GM19035 (cell line): ENCODE results near the gene CPB1.
"Not testable (repeated sequence)": the region's sequence is repeated elsewhere in the genome, so short reads cannot be mapped to it uniquely, and the experiment has no call there.

Experiments
- ATAC-seq: cut with Tn5 transposase; IDR thresholded peaks from one replicate; pipeline ENCODE4 v1.9.1; 2021; ENCODE audit not compliant: unreplicated experiment

CPB1 gene

DNA sequence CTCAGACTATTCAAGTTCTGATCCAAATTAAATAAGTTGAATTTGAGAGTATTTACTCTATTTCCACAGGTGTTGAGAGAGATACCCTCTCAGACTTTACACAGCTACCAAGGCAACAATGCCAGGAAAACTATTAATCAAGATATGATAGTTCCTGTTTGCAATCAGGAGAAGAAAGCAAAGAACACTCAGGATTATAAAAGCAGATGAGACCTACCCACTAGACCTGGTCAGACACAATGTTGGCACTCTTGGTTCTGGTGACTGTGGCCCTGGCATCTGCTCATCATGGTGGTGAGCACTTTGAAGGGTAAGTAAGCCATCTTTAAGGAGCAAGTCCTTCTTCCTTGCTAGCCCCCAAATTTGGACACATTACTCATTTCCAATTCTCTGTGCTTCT, at the start of gene CPB1:
Gene CPB1, plus strand, starts transcription at position 227 of the 400 bp plus-strand sequence. Its CDS starts 13 bp downstream, at position 240.
- no peak for ATAC-seq

DNA sequence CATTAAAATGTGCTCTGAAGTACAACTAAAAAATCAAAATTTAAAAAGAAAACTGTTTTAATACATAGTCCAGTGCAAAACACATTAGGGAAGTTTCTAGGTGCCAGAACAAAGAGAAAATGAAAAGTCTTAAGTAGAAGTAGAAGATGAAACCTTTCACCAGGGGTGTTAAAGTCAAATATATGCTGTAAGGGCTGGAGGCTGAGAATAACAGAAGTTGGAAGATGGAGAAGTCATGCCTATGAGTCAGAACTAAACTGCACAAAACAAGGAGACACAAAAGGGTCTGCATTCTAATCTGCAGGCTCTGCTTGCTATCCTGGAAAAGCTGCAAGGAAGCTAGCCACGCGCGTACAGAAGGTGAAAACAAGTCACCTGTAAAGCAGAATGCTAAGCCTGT, 48.7 kb upstream of the CPB1 start:
- no peak for ATAC-seq

DNA sequence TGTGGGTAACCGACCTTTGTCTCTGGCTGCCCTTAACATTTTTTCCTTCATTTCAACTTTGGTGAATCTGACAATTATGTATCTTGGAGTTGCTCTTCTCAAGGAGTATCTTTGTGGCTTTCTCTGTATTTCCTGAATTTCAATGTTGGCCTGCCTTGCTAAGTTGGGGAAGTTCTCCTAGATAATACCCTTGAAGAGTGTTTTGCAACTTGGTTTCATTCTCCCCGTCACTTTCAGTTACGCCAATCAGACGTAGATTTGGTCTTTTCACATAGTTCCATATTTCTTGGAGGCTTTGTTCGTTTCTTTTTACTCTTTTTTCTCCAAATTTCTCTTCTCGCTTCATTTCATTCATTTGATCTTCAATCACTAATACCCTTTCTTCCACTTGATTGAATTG, 42.6 kb upstream of the CPB1 start:
- not testable (repeated sequence) for ATAC-seq

DNA sequence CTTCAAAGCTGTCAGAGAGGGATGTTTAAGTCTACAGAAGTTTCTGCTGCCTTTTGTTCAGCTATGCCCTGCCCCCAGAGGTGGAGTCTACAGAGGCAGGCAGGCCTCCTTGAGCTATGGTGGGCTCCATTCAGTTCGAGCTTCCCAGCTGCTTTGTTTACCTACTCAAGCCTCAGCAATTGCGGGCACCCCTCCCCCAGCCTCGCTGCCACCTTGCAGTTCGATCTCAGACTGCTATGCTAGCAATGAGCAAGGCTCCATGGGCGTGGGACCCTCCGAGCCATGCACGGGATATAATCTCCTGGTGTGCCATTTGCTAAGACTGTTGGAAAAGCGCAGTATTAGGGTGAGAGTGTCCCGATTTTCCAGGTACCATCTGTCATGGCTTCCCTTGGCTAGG, 41.5 kb upstream of the CPB1 start:
- not testable (repeated sequence) for ATAC-seq

DNA sequence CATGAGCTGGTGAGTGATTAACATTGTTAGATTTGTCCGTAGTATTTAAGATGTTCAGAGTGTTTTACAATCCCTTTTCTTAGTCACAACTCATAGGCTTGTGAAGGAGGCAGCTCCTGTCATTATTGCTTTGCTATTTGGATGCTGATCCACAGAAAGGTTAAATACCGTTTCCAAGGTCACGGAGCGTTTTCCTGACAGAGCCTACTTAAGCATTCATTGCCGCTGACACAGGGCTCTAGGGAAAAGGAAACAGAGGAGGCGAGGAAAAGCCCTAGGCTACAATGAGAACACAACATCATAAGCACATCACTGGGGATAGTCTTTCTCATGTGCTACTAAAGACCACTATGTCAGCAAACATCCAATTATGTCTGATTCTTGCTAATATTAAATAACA, 38.5 kb upstream of the CPB1 start:
- ATAC-seq, result no peak

DNA sequence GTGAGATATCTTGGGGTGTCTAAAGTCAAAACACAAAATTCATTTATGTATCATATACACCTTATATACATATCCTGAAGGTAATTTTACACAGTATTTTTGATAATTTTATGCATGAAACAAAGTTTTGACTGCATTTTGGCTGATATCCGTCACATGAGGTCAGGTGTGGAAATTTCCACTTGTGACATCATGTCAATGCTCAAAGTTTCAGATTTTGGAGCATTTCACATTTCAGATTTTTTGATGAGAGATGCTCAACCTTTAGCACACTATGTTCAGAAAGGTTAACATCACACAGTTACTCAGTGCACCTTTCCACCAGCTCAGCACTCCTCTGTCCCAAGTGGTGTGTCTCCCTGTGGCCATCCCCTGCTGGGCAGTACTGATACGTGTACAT, 37.7 kb upstream of the CPB1 start:
- ATAC-seq, result no peak

DNA sequence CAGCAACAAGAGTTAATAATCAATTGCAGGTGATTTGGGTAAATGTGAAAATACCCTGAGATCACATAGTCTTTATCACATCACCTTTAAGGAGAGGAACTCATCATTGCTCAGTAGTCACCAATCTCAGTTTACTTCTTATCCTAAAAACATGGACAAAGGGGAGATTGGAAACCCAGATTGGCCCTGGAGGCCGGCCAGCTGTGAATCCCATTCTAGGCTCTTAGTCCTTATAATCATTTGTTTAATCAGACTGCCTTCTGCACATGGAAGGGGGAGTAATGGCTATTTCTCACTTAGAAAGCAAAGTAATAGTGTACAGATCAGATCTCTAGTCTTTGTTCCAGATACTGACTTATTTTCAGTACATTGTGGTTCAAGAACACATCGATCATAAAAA, 37.2 kb upstream of the CPB1 start:
- ATAC-seq, result no peak

DNA sequence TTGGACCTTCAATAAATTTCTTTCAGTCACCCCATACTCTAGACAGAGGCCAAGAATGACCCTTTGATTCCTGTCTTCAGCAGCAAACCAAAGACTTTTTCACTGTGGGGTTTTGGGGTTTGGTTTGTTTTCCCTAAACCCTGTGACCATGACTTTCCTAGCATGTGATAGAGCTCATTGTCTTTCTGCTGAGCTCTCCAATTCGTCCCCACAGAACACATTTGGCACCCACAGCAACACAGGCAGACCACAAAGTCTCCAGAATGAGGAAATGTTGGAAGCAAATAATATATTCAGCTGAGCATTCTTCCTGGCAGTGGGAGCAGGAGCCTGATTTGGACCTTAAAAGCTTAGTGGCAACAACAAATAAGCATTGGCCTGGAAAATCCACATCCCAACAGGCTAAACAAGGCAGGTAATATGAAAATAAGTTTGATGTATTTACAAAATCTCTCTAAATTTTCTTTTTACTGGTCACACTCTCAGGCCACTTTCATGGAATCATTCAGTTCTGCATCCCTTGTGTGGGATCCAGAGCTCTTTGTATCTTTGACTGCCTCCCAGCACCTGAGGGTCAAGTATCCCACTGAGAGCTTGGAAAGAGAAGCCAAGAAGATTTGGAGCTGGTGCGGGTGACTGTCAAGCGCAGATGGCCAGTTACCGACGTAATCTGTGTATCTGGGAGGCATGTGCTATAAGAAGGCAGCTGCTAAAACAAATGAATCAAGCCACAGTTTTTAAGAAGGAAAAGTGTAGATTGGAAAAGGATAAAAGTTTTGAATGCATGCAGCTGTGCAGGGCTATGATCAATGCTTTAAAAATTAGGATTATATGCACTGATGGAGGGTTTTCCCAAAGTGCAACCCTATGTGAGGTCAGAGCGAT, 36.5 kb upstream of the CPB1 start:
- ATAC-seq, result no peak

DNA sequence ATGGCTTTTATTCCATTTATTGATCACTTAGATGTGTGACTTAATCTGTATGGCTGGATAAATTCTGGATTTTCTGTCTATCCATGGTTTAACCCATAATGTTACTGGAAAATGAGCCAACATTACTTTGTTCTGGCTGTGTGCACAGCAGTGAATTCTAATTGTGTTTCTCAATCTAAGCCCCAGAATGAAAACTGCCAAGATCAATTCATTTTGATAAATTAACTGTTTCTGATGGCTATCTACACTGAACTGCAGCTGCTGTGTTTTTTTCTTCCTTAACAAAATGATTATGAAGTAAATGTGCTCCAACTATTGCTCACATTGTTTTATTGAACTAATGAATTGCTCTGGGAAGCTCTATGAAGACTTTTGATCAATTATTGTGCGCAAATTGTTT, 35.7 kb upstream of the CPB1 start:
- no peak for ATAC-seq

DNA sequence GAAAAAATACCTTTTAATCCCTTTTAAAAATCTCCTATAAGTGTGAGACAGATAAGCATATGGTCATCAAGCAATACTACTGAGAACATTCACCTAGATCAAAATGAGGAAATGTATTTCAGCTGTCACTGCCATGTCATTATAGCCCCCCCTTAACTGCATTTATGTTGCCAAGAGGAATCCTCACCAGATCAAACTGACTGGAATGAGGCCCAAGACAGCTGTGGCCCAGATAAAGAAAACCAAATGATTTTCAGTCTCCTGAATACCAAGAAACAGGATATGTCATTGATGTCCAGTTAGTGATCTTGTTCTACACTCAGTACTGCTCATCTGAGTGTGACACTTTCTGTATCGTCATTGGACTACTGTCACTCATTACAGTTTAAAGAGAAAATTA, 35.1 kb upstream of the CPB1 start:
- ATAC-seq, result no peak

DNA sequence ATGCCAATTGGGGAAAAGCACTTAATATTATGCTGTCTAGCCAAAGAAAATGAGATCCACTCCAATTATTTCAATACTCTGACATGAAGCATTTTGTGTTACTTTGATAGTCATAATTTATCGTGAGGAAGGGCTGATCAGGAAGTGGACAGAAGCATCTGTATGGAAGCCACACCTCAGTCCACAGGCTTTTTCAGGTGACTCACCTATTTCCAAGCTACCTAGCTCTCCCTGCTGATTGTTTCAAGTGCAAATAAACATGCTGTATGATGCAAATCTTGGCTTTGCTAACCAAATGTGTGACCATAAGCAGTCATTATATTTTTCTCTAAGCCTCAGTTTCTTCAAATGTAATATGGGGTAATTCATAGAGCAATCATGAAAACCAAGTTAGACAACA, 30.8 kb upstream of the CPB1 start:
- ATAC-seq, result no peak

DNA sequence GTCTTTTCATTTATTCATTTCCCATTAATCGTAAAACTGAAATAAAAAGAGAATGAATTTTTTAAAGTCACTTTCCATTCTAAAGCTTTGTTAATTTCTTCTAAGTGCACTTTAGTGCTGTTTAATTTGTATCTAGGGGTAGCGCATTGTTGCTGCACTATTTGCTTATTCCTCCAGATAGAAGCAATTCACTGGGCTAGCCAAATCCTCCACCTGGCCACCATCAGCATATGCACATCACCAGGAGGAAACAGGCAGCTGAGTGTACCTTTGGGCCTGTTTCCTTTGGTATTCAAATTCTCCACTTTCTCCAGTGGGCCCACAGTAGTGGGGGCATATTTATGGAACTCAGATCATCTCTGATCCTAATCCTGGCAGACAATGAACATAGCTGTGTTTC, 29.8 kb upstream of the CPB1 start:
- ATAC-seq, result no peak

DNA sequence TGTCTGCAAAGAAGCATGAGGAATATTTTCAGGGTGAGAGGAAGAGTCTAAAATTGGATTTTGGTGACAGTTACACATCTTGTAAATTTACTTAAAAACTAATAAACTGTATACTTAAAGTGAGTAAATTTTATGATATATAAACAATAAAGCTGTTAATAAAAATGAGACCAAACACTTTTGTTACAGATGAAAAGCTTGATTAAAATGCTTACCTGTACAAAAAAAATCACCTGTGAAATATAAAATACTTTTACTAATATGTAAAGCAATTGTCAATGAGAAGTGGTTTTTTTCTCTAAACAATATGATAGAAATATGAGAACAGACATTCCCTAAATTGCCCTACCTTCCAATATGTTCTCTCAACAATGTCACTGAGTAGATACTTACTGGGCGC, 27.2 kb upstream of the CPB1 start:
- no peak for ATAC-seq

DNA sequence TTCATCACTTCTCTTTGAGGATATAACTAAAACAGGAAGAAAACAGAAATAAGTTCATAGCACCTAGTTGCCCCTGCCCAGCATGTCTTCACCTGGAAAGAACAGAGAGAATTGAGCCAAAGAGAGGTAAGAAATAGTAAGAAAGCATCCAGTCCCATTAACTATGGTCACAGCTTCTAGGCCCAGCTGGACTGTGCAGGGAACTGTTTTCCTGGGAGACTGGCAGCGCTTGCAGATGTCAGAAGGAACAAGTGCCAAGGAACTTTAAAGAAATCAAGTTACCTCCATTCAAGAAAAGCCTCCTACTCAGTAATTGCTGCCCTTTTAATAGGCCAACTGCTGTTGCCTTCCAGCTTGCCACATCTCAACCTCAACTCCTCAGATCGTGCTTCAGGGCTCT, 17.8 kb upstream of the CPB1 start:
- no peak for ATAC-seq

DNA sequence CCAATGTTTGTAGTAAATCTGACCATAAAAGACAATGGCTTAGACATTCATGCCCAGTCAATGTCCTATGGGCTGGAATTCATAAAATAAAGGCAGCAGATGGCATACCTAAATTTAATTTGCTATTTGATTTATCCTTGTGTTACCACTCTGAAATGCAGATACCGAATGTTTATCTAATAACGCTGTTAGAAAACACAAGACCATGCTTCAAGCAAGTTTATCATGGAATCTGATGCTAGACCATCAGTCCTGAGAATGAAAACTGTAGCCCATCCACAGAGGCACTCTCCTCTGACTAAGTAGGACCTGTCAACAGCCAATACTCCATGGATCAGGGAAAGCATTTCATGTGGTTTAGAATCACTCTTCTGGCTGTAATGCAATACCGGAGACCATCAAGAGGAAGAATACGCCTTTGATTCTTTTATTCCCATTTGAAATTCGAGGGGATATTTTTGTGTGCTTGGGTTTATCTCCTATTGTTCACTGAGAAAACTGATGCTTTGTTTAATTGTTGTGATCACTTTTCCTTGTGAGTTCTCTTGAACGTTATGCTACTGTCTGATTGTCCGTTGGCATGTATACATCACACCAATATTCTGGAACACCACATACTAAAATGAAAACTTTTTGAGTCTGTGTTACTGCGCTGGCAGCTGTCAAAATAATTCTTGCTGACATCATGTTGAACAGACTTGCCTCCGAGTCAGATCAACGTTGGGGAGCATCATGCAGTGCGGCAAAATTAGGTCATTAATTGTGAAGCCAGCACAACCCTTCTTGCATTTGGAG, 12.1 kb upstream of the CPB1 start:
- no peak for ATAC-seq

DNA sequence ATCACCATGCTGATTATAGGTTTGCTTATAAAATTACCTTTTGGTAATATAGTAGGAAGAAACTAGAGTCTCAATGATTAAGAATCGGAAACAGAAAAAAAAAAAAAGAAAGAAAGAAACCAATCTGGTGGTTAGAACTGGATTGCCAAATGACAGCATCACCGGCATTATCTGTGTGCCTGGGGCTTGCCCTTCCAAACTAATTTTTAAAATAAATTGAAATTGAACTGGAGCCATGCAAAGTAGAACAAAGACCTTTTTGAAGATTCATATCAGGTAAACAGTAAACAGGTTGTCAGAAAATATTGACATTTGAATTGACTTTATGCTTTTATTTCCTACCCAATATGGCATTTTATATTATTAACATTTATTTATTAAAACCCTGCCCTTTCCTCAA, 11.2 kb upstream of the CPB1 start:
- ATAC-seq, result no peak

DNA sequence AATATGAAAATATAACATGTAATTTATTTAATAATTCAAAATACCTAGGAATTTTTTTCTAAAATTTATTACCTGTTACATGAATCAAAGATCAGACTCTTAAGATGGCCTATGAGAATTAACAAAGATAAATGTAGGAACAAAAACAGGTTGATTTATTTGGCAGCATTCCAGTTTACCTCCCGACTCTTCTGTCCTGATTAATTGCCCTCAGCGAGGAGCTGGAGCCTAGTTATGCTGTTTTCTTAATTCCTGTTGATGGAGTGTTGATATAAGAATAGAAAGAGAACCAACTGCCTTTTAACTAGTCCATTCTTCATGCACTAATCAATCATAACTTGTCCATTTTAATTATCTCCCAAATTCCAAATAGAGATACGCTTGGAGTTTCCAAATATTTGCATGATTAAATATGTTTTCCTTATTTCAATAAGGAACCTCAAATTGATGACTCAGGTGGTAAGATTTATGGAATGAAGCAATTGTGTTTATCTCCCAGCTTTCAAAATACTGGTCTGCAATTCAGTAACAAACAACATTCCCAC, 10.6 kb upstream of the CPB1 start:
- no peak for ATAC-seq

DNA sequence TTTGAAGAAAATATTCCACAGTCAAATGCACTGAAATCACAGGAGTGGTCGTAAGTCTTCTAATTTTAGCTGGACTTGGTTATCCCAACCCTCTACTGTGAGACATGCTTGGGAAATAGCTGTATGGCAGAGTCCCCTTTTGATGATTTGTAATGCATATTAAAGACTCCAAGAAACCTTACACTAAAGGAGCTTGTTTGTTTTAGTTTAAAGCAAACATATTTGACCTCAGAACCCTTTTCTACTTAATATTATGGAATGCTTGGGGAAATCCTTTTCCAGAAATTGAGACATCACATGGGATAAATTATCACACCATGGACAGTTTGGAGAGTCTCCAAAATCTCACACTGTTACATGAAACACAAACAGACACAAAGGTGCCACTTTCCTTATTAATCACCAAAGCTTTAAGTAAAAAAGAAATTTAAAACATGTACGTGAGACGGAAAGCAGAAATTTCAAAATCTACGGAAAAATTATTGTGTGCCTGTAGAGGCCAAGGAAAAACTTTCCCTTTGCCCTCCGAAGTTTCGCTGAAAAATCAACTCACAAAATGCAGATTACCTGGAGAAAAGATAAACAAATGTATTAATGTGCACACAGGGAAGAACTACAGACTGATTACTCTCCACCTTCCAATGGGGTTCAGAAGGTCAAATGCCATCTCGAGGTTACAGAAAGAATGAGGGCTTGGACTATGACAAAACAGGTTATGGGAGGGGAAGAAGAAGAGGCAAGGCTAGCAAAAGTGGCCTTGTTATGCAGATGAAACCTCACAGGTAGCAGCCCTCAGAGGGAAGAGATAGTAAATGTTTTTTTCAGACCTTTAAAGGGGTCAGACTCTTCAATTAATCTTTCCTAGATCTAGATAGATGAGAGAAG, 7.0 kb upstream of the CPB1 start:
- no peak for ATAC-seq

DNA sequence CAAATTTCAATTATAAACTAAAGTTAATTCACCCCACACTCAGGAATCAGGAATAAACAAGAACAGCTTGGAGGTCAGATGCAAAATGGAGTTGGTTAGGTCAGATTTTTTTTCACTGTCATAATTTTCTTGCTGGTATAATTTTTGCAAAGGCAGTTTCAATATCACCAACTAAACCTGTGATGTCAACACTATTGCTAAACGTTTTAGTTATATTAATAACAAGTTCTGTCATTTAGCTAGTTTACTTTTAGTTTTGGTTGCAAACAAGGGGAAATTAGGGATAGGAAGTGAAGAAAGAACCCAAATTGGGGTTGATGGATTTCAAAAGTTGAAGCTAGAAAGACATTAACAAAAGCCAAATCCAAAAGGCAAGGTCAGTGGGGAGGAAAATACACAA, 4.6 kb upstream of the CPB1 start:
- ATAC-seq, result no peak

DNA sequence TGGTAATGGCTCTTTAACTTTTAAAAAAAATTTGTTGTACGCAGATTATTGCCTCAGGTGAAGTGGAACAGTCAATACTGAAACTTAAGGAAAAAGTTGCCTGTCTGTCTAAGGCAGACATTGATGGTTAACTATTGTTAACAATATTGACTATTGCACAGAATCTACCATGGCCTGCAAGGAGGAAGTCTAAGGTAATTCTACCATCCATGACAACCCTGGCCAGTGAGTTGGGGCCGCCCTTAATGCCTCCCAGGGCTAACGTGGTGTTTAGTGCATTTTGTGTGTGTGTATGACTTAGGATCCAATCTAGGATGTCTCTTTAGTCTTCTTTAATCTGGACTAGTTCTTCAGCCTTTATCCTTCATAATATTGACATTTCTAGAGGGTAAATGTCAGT, 2.1 kb upstream of the CPB1 start:
- ATAC-seq, result no peak

DNA sequence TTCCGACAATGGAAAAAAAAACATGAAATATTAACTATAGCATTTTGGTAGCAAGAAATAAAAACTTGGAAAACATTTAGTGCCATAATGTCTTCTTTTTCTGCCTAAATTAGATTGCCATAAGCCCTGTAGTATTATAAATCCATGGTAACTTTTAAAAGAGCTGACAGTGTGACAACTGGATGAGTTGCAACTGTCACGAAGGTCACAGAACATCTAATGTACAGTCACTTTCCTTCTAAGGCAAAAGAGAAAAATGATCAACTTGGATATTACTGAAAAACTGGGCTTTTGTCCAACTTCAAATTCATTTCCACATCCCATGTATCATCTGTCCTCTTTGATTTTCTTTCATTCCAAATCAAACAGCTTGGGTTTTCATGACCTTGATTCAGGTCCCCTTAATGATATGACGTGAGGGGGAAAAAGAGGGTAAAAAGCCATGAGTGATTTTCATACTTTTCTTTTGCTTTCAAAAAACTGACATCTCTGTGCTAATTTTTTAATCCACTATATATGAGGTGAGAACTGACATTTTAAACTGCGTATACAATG, 602 bp downstream of the CPB1 start:
- no peak for ATAC-seq
